ENCODE measurements around the gene ITM2B. TPM values are rescaled to one million over a fixed set of nuclear protein-coding genes. Genes with fewer than 3 reads are reported as not detected.
A peak's percentile ranks its signal among the peaks of the same experiment; 100 is the strongest.

Gene ITM2B
- total and polyA plus RNA-seq, 10 of the 15 experiments (the other 5 are each of a cell fraction or from before 2014, with no cell fraction given) = 2.5 to 18.1 (median 4.9) TPM

DNA sequence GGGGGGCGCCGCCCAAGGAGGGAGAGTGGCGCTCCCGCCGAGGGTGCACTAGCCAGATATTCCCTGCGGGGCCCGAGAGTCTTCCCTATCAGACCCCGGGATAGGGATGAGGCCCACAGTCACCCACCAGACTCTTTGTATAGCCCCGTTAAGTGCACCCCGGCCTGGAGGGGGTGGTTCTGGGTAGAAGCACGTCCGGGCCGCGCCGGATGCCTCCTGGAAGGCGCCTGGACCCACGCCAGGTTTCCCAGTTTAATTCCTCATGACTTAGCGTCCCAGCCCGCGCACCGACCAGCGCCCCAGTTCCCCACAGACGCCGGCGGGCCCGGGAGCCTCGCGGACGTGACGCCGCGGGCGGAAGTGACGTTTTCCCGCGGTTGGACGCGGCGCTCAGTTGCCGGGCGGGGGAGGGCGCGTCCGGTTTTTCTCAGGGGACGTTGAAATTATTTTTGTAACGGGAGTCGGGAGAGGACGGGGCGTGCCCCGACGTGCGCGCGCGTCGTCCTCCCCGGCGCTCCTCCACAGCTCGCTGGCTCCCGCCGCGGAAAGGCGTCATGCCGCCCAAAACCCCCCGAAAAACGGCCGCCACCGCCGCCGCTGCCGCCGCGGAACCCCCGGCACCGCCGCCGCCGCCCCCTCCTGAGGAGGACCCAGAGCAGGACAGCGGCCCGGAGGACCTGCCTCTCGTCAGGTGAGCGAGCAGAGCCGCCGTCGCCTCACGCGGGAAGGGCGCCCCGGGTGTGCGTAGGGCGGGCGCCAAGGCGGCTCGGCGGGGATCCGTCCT lies 70.5 kb downstream of the ITM2B start, which contains the start of gene RB1 (continued):
- TF ChIP-seq, protein P1, sequence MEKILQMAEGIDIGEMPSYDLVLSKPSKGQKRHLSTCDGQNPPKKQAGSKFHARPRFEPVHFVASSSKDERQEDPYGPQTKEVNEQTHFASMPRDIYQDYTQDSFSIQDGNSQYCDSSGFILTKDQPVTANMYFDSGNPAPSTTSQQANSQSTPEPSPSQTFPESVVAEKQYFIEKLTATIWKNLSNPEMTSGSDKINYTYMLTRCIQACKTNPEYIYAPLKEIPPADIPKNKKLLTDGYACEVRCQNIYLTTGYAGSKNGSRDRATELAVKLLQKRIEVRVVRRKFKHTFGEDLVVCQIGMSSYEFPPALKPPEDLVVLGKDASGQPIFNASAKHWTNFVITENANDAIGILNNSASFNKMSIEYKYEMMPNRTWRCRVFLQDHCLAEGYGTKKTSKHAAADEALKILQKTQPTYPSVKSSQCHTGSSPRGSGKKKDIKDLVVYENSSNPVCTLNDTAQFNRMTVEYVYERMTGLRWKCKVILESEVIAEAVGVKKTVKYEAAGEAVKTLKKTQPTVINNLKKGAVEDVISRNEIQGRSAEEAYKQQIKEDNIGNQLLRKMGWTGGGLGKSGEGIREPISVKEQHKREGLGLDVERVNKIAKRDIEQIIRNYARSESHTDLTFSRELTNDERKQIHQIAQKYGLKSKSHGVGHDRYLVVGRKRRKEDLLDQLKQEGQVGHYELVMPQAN (conservative IDR thresholded peaks at IDR 0.05) = peak; percentile 80
- TF ChIP-seq DPF2 (IDR thresholded peaks at IDR 0.05) = peak; percentile 91
- no peak; the same call in 1 of the 2 replicates for TF ChIP-seq STAT1 (conservative IDR thresholded peaks at IDR 0.05)
- TF ChIP-seq, protein P2, sequence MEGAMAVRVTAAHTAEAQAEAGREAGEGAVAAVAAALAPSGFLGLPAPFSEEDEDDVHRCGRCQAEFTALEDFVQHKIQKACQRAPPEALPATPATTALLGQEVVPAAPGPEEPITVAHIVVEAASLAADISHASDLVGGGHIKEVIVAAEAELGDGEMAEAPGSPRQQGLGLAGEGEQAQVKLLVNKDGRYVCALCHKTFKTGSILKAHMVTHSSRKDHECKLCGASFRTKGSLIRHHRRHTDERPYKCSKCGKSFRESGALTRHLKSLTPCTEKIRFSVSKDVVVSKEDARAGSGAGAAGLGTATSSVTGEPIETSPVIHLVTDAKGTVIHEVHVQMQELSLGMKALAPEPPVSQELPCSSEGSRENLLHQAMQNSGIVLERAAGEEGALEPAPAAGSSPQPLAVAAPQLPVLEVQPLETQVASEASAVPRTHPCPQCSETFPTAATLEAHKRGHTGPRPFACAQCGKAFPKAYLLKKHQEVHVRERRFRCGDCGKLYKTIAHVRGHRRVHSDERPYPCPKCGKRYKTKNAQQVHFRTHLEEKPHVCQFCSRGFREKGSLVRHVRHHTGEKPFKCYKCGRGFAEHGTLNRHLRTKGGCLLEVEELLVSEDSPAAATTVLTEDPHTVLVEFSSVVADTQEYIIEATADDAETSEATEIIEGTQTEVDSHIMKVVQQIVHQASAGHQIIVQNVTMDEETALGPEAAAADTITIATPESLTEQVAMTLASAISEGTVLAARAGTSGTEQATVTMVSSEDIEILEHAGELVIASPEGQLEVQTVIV (IDR thresholded peaks at IDR 0.05; ENCODE audit: borderline replicate concordance, partially characterized antibody) = no peak
- no peak for TF ChIP-seq RCOR1 (conservative IDR thresholded peaks at IDR 0.05; ENCODE audit: low read depth, low read length)
- peak; percentile 52 to 56; a peak in 2 of 4 replicates for TF ChIP-seq IKZF2 (IDR thresholded peaks at IDR 0.05)
- peak; percentile 18; the same call in 1 of the 2 replicates for TF ChIP-seq RUNX3 (IDR thresholded peaks at IDR 0.05; ENCODE audit: low read length)
- TF ChIP-seq, protein P3, sequence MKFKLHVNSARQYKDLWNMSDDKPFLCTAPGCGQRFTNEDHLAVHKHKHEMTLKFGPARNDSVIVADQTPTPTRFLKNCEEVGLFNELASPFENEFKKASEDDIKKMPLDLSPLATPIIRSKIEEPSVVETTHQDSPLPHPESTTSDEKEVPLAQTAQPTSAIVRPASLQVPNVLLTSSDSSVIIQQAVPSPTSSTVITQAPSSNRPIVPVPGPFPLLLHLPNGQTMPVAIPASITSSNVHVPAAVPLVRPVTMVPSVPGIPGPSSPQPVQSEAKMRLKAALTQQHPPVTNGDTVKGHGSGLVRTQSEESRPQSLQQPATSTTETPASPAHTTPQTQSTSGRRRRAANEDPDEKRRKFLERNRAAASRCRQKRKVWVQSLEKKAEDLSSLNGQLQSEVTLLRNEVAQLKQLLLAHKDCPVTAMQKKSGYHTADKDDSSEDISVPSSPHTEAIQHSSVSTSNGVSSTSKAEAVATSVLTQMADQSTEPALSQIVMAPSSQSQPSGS (IDR thresholded peaks at IDR 0.05; ENCODE audit: low read length) = 0 out of 2 replicates have a peak, but pooled peaks have one; percentile 12
- no peak for TF ChIP-seq YBX1 (IDR thresholded peaks at IDR 0.05)
- no peak for TF ChIP-seq NFYB (IDR thresholded peaks at IDR 0.05; ENCODE audit: insufficient read depth, low read depth, low read length)
- TF ChIP-seq NR2F1 (conservative IDR thresholded peaks at IDR 0.05) = peak; percentile 62; the same call in 1 of the 2 replicates
- TF ChIP-seq POLR2A (IDR thresholded peaks at IDR 0.05; ENCODE audit: low read depth, low read length) = peak; percentile 91
- TF ChIP-seq SMC3 (IDR thresholded peaks at IDR 0.05; ENCODE audit: borderline replicate concordance, low read length) = no peak
- TF ChIP-seq RB1 (IDR thresholded peaks at IDR 0.05; ENCODE audit: borderline replicate concordance) = peak; percentile 86; the same call in 1 of the 2 replicates
- peak; percentile 21; the same call in 1 of the 2 replicates for TF ChIP-seq HCFC1 (IDR thresholded peaks at IDR 0.05; ENCODE audit: low read length)
- TF ChIP-seq, protein P4, sequence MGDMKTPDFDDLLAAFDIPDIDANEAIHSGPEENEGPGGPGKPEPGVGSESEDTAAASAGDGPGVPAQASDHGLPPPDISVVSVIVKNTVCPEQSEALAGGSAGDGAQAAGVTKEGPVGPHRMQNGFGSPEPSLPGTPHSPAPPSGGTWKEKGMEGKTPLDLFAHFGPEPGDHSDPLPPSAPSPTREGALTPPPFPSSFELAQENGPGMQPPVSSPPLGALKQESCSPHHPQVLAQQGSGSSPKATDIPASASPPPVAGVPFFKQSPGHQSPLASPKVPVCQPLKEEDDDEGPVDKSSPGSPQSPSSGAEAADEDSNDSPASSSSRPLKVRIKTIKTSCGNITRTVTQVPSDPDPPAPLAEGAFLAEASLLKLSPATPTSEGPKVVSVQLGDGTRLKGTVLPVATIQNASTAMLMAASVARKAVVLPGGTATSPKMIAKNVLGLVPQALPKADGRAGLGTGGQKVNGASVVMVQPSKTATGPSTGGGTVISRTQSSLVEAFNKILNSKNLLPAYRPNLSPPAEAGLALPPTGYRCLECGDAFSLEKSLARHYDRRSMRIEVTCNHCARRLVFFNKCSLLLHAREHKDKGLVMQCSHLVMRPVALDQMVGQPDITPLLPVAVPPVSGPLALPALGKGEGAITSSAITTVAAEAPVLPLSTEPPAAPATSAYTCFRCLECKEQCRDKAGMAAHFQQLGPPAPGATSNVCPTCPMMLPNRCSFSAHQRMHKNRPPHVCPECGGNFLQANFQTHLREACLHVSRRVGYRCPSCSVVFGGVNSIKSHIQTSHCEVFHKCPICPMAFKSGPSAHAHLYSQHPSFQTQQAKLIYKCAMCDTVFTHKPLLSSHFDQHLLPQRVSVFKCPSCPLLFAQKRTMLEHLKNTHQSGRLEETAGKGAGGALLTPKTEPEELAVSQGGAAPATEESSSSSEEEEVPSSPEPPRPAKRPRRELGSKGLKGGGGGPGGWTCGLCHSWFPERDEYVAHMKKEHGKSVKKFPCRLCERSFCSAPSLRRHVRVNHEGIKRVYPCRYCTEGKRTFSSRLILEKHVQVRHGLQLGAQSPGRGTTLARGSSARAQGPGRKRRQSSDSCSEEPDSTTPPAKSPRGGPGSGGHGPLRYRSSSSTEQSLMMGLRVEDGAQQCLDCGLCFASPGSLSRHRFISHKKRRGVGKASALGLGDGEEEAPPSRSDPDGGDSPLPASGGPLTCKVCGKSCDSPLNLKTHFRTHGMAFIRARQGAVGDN (IDR thresholded peaks at IDR 0.05) = peak; percentile 53
- TF ChIP-seq NBN (IDR thresholded peaks at IDR 0.05) = peak; percentile 51; the same call in 1 of the 2 replicates
- TF ChIP-seq, protein P5, sequence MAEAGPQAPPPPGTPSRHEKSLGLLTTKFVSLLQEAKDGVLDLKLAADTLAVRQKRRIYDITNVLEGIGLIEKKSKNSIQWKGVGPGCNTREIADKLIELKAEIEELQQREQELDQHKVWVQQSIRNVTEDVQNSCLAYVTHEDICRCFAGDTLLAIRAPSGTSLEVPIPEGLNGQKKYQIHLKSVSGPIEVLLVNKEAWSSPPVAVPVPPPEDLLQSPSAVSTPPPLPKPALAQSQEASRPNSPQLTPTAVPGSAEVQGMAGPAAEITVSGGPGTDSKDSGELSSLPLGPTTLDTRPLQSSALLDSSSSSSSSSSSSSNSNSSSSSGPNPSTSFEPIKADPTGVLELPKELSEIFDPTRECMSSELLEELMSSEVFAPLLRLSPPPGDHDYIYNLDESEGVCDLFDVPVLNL (IDR thresholded peaks at IDR 0.05; ENCODE audit: low read depth, low read length) = 0 out of 2 replicates have a peak, but pooled peaks have one; percentile 43
- 0 out of 2 replicates have a peak, but pooled peaks have one; percentile 6 for TF ChIP-seq PAX5 (IDR thresholded peaks at IDR 0.05; ENCODE audit: borderline replicate concordance, low read depth, low read length)
- no peak for TF ChIP-seq ZZZ3 (IDR thresholded peaks at IDR 0.05; ENCODE audit: control insufficient read depth, insufficient read length, low read depth)

Data from GM12878 (cell line).